Measurements from ENCODE around the gene OGFR. TPM values are rescaled to one million over a fixed set of nuclear protein-coding genes. Genes with fewer than 3 reads are reported as not detected.

OGFR gene
- total RNA-seq, 2 experiments from 2014 or later = 71.1 to 73.4 TPM

DNA sequence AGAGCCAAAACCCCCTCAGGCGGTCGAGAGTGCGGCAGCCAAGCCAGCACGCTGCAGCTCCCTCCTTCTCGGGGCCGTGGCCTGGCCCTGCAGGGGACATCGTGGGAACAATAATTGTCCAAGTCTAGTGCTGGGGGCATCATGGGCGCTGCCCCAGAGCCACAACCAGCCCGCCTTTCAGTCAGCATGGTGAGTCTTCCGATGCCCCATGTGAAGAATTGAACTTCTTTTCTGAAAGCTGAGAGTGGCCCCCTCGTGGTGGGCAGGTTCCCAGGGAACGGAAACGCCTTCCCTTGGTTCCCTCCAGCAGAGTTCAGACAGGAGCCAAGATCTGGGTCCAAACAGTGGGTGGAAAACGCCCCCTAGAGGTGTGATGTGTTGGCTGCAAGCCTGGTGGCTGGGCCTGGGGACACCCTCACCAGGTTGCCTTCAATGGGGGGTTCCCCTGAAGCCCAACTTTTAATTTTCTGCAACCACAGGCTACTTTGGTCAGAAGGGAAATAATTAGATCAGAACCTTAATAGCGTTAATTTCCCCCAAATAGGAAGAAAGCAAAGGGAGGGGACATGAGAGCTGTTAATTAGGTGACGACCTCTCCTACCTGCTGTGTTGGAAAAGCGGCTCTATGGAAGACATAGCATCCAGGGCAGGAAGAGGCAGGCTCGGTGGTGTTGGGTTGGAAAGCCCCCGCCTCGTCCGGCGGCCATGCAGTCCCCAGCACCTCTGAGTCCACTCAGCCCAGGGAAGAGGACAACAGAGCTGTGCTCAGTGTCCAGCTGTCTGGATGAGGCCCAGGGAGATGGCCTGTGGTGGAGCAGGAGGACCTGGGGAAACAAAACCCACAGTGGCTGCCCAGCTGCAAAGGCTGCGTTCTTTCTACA lies 13.1 kb upstream of the OGFR start:
- peak; percentile 82 for DNase-seq
- Mint-ChIP-seq H3K4me3 (no peak overlapping the region), H3K9me3 (no peaks in the 10 kb centered on the region), H3K4me1 (peaks cover 31% of the 10 kb centered on the region), H3K36me3 (ENCODE audit: low read depth) (no peaks in the 10 kb centered on the region), H3K27me3 (peaks cover 8% of the 10 kb centered on the region), H3K27ac (no peak overlapping the region)
- CTCF ChIA-PET = interaction anchor here (0.8 to 4.6 kb wide), 20 partner anchors 9 to 381 kb away, joined by 3 to 24 read pairs (median 5); partner anchors contain the start of genes OGFR and SLCO4A1
- POLR2A ChIA-PET = interaction anchor here (1.0 to 2.1 kb wide), 3 partner anchors 140 to 405 kb away, joined by 3 to 7 read pairs (median 3); partner anchors contain the start of gene RPS21

GRCh38 chr20:62792182-62792939 lies 12.3 kb upstream of the OGFR start:
- CTCF ChIA-PET = interaction anchor here (0.8 to 4.6 kb wide), 18 partner anchors 10 to 382 kb away, joined by 3 to 24 read pairs (median 6); partner anchors contain the start of genes OGFR and SLCO4A1
- DNase-seq = no peak
- no peaks in the 10 kb centered on the region for H3K9me3 Mint-ChIP-seq
- peaks cover 32% of the 10 kb centered on the region for H3K4me1 Mint-ChIP-seq
- POLR2A ChIA-PET = interaction anchor here (0.8 to 2.1 kb wide), 4 partner anchors 141 to 405 kb away, joined by 3 to 7 read pairs (median 4); partner anchors contain the start of genes RPS21 and SLCO4A1
- H3K27ac Mint-ChIP-seq = peak overlapping the region; percentile 61
- H3K4me3 Mint-ChIP-seq = peak overlapping the region; percentile 22
- H3K27me3 Mint-ChIP-seq = peaks cover 8% of the 10 kb centered on the region
- no peaks in the 10 kb centered on the region for H3K36me3 Mint-ChIP-seq (ENCODE audit: low read depth)

GRCh38 chr20:62792940-62793756 lies 11.5 kb upstream of the OGFR start:
- peaks cover 7% of the 10 kb centered on the region for H3K27me3 Mint-ChIP-seq
- H3K4me1 Mint-ChIP-seq = peaks cover 35% of the 10 kb centered on the region
- CTCF ChIA-PET = interaction anchor here (0.8 to 4.6 kb wide), 15 partner anchors 10 to 383 kb away, joined by 3 to 24 read pairs (median 5); partner anchors contain the start of gene SLCO4A1
- H3K4me3 Mint-ChIP-seq = peak overlapping the region; percentile 86
- peaks cover 4% of the 10 kb centered on the region for H3K36me3 Mint-ChIP-seq (ENCODE audit: low read depth)
- POLR2A ChIA-PET = interaction anchor here (0.8 to 4.6 kb wide), 14 partner anchors 12 to 406 kb away, joined by 3 to 33 read pairs (median 6); partner anchors contain the start of genes OGFR, RPS21, SLCO4A1 and TCFL5
- H3K9me3 Mint-ChIP-seq = no peaks in the 10 kb centered on the region
- DNase-seq = no peak
- H3K27ac Mint-ChIP-seq = peak overlapping the region; percentile 81

DNA sequence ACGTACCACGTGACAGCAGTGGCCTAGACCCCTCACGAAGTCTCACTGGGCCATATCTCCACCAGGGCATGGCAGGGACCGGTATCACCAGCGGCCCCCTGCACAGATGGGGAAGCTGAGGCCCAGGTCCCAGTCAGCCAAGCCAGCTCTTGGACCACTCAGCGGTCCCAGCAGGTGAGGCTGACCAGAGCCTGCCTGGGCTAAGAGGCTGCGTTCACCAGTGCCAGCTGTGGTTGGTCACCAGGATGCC lies 11.0 kb upstream of the OGFR start:
- Mint-ChIP-seq H3K36me3 (ENCODE audit: low read depth) (peaks cover 10% of the 10 kb centered on the region), H3K27ac (peak overlapping the region; percentile 81), H3K27me3 (peaks cover 3% of the 10 kb centered on the region), H3K9me3 (no peaks in the 10 kb centered on the region), H3K4me1 (peaks cover 39% of the 10 kb centered on the region), H3K4me3 (peak overlapping the region; percentile 86)
- ChIA-PET POLR2A (interaction anchor here (0.8 to 4.6 kb wide), 19 partner anchors 7 to 294 kb away, joined by 3 to 33 read pairs (median 4); partner anchors contain the start of genes OGFR, SLCO4A1 and TCFL5), CTCF (interaction anchor here (0.8 to 4.6 kb wide), 14 partner anchors 10 to 177 kb away, joined by 3 to 24 read pairs (median 5); partner anchors contain the start of genes OGFR and SLCO4A1)
- DNase-seq = no peak

DNA sequence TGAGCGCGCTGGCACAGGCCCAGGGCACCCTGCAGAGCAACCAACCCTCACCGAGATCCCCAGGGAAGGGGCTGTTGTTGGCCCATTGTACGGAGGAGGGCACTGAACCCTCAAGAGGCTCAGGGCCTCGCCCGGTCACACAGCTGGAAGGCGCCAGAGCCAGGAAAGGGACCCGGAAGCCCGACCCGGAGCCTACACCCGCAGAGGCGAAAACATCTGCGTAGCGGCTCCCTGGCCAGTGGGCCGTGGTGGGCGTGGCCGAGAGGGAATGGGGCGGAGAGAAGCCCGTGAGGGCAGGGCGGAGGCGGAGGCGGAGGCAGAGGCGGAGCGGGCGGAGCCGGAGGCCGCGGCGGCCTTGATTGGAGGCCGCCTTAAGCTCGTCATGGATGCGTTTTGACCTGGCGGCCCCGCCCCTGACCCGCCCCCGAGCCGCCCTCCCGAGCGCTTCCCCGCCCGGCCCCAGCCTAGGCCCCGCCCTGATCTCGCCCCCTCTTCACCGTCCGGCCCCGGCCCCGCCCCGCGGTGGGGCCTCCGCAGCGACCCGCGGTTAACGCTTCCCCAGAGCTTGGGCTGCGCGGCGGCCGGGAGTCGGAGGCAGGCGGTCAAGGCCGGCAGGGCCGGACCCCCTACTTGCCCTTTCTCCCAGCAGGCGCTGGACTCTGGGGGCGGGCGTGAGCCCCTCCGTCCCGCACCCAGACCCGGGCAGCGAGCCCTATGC lies 10.5 kb upstream of the OGFR start:
- Mint-ChIP-seq H3K9me3 (no peaks in the 10 kb centered on the region), H3K4me3 (peak overlapping the region; percentile 86), H3K36me3 (ENCODE audit: low read depth) (peaks cover 14% of the 10 kb centered on the region), H3K27me3 (peaks cover 3% of the 10 kb centered on the region), H3K27ac (peak overlapping the region; percentile 97), H3K4me1 (peaks cover 39% of the 10 kb centered on the region)
- CTCF ChIA-PET = interaction anchor here (0.6 to 4.6 kb wide), 17 partner anchors 10 to 178 kb away, joined by 3 to 24 read pairs (median 4); partner anchors contain the start of genes OGFR and SLCO4A1
- DNase-seq = peak; percentile 97
- POLR2A ChIA-PET = interaction anchor here (0.6 to 4.6 kb wide), 28 partner anchors 8 to 407 kb away, joined by 3 to 33 read pairs (median 4); partner anchors contain the start of genes OGFR, RPS21, SLCO4A1 and TCFL5

DNA sequence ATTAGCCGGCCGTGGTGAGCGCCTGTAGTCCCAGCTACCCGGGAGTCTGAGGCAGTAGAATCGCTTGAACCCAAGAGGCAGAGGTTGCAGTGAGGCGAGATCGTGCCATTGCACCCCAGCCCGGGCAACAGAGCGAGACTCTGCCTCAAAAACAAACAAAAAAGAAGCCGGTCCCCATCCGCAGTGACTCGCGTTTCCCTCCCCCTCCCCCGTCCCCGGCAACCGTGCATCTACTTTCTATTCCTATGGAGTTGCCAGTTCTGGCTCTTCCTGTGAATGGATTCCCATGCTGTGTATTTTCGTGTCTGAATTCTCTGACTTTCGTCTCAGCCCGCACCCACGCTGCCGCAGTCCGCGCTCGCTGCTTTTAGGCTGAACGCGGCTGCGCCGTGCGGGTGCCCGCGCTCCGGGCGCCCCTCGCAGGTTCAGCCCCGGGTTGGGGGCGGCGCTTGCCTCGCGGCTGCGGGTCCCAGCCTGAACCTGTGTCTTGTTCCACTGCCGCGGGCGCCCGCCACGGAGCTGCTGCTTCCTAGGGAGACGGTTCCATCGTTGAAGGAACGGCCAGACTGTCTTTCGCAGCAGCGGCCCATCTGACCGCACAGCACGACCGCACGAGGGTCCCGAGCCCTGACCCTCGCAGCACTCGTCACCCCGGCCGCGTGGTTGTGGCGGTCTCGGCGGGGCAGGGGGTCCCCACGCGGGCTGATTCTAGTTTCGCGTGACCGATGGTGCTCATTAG lies 9.4 kb upstream of the OGFR start:
- CTCF ChIA-PET = interaction anchor here (1.3 to 4.6 kb wide), 8 partner anchors 9 to 177 kb away, joined by 3 to 24 read pairs (median 5); partner anchors contain the start of genes OGFR and SLCO4A1
- H3K4me1 Mint-ChIP-seq = peaks cover 41% of the 10 kb centered on the region
- peaks cover 2% of the 10 kb centered on the region for H3K27me3 Mint-ChIP-seq
- peak overlapping the region; percentile 86 for H3K4me3 Mint-ChIP-seq
- H3K27ac Mint-ChIP-seq = peak overlapping the region; percentile 97
- DNase-seq = peak; percentile 73
- H3K9me3 Mint-ChIP-seq = no peaks in the 10 kb centered on the region
- H3K36me3 Mint-ChIP-seq (ENCODE audit: low read depth) = peaks cover 25% of the 10 kb centered on the region
- POLR2A ChIA-PET = interaction anchor here (0.8 to 4.6 kb wide), 19 partner anchors 10 to 191 kb away, joined by 3 to 33 read pairs (median 4); partner anchors contain the start of genes OGFR and SLCO4A1

DNA sequence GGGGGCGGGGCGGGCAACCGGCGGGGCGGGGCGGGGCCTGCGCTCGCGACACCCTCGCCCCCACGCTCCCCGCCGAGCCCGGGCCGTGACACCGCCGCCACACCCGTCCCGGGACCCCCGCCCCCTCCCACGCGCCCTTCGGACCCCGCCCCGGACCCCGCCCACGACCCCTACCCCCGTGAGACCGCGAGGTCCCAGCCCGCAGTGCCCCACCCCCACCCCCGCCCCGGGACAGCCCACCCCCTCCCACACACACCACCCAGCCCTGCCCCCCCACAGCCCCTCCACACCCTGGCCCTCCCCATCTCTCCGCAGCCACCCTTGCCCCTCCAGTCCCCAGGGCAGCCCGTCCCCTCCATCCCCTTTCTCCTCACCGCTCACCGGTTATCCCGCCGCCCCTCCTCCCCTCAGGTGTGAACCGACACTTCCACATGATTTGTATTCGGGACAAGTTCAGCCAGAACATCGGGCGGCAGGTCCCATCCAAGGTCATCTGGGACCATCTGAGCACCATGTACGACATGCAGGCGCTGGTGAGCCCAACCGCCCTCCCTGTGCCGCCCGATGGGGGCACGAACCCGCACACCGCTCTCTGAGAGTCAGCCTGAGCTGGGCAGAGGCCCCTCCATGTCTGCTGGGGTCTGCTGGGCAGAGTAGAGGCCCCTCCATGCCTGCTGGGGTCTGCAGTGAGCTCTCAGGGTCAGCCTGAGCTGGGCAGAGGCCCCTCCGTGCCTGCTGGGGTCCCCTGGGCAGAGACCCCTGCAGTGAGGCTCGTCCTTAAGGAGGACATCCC lies 7.7 kb upstream of the OGFR start:
- ChIA-PET POLR2A (interaction anchor here (1.0 to 4.6 kb wide), 7 partner anchors 8 to 410 kb away, joined by 3 to 33 read pairs (median 5); partner anchors contain the start of genes OGFR, RPS21 and SLCO4A1), CTCF (interaction anchor here (1.0 to 3.1 kb wide), 5 partner anchors 8 to 174 kb away, joined by 3 to 10 read pairs (median 3); partner anchors contain the start of gene OGFR)
- Mint-ChIP-seq H3K9me3 (no peaks in the 10 kb centered on the region), H3K36me3 (ENCODE audit: low read depth) (peaks cover 32% of the 10 kb centered on the region), H3K27me3 (no peaks in the 10 kb centered on the region), H3K4me1 (peaks cover 35% of the 10 kb centered on the region), H3K4me3 (peak overlapping the region; percentile 78), H3K27ac (peak overlapping the region; percentile 72)
- DNase-seq = no peak

GRCh38 chr20:62797671-62798532 lies 6.7 kb upstream of the OGFR start:
- no peak for DNase-seq
- Mint-ChIP-seq H3K9me3 (no peaks in the 10 kb centered on the region), H3K27me3 (no peaks in the 10 kb centered on the region), H3K27ac (peak overlapping the region; percentile 58), H3K4me1 (peaks cover 32% of the 10 kb centered on the region), H3K36me3 (ENCODE audit: low read depth) (peaks cover 32% of the 10 kb centered on the region), H3K4me3 (peak overlapping the region; percentile 78)
- ChIA-PET POLR2A (no interaction called here), CTCF (no interaction called here)

- POLR2A ChIA-PET = no interaction called here
- no peak overlapping the region for H3K27ac Mint-ChIP-seq
These were observed 5.6 kb upstream of the OGFR start for GRCh38 chr20:62799036-62799435.

DNA sequence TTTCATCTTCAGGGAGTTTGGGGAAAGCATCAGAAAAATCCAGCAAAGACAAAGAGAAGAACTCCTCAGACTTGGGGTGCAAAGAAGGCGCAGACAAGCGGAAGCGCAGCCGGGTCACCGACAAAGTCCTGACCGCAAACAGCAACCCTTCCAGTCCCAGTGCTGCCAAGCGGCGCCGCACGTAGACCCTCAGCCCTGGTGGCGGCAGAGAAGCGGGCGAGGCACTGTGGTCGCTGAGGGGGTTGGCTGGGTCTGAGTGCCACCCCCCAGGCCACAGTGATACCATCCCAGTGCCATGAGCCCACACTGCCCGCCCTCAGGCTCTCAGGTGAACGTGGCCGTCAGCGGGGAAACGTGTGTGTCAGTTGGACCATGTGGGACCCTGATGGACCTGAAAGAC lies 5.2 kb upstream of the OGFR start:
- Mint-ChIP-seq H3K4me1 (peaks cover 31% of the 10 kb centered on the region), H3K4me3 (no peak overlapping the region), H3K36me3 (ENCODE audit: low read depth) (peaks cover 32% of the 10 kb centered on the region), H3K27ac (no peak overlapping the region), H3K27me3 (no peaks in the 10 kb centered on the region), H3K9me3 (no peaks in the 10 kb centered on the region)
- CTCF ChIA-PET = no interaction called here
- no peak for DNase-seq
- POLR2A ChIA-PET = no interaction called here

More at GRCh38 chr20:62799036-62799435, 5.6 kb upstream of the OGFR start:
- H3K4me1 Mint-ChIP-seq = peaks cover 28% of the 10 kb centered on the region
- H3K9me3 Mint-ChIP-seq = no peaks in the 10 kb centered on the region
- no peak for DNase-seq
- H3K27me3 Mint-ChIP-seq = no peaks in the 10 kb centered on the region
- H3K36me3 Mint-ChIP-seq (ENCODE audit: low read depth) = peaks cover 32% of the 10 kb centered on the region
- no peak overlapping the region for H3K4me3 Mint-ChIP-seq
- CTCF ChIA-PET = no interaction called here

Measured in activated CD4-positive, alpha-beta memory T cell treated with anti-CD3 and anti-CD28 coated beads, Interleukin-2, amount 10 ng/mL, durations not matched to agents 7 days and 5 days (primary cell).